Measurements from ENCODE around the gene MAP2K5.

Gene MAP2K5

GRCh38 chr15:67784090-67784781, 241.7 kb downstream of the MAP2K5 start:
- no peak for DNase-seq (ENCODE audit: low spot score)

GRCh38 chr15:67784856-67785430, 242.4 kb downstream of the MAP2K5 start:
- no peak for DNase-seq (ENCODE audit: low spot score)

- no peak for DNase-seq (ENCODE audit: low spot score)
These were observed 242.9 kb downstream of the MAP2K5 start for GRCh38 chr15:67785431-67785830.

GRCh38 chr15:67786646-67787045, 244.1 kb downstream of the MAP2K5 start:
- DNase-seq (ENCODE audit: low spot score), result no peak

- DNase-seq (ENCODE audit: low spot score), result no peak
These were observed 246.5 kb downstream of the MAP2K5 start for GRCh38 chr15:67788986-67789385.

- DNase-seq (ENCODE audit: low spot score), result no peak
These were observed 248.3 kb downstream of the MAP2K5 start for GRCh38 chr15:67790610-67791319.

GRCh38 chr15:67792250-67792942, 249.9 kb downstream of the MAP2K5 start:
- no peak for DNase-seq (ENCODE audit: low spot score)

- no peak for DNase-seq (ENCODE audit: low spot score)
These were observed 252.5 kb downstream of the MAP2K5 start for GRCh38 chr15:67794832-67795574.

- DNase-seq (ENCODE audit: low spot score), result no peak
These were observed 254.0 kb downstream of the MAP2K5 start for GRCh38 chr15:67796196-67797127.

GRCh38 chr15:67799801-67800205, 257.3 kb downstream of the MAP2K5 start:
- DNase-seq (ENCODE audit: low spot score), result no peak

GRCh38 chr15:67801142-67801541, 258.6 kb downstream of the MAP2K5 start:
- DNase-seq (ENCODE audit: low spot score), result no peak

- DNase-seq (ENCODE audit: low spot score), result no peak
These were observed 259.7 kb downstream of the MAP2K5 start for GRCh38 chr15:67801926-67802914.

- DNase-seq (ENCODE audit: low spot score), result no peak
These were observed 260.8 kb downstream of the MAP2K5 start for GRCh38 chr15:67803299-67803698.

- no peak for DNase-seq (ENCODE audit: low spot score)
These were observed 261.7 kb downstream of the MAP2K5 start for GRCh38 chr15:67803996-67804843.

GRCh38 chr15:67805008-67805665, 262.6 kb downstream of the MAP2K5 start:
- DNase-seq (ENCODE audit: low spot score), result no peak

GRCh38 chr15:67805666-67806516, 263.4 kb downstream of the MAP2K5 start:
- no peak for DNase-seq (ENCODE audit: low spot score)

GRCh38 chr15:67806536-67806935, 264.0 kb downstream of the MAP2K5 start:
- no peak for DNase-seq (ENCODE audit: low spot score)

All from activated CD4-positive, alpha-beta T cell treated with anti-CD3 and anti-CD28 coated beads, Interleukin-2, Interleukin-4, amounts not matched to agents 100 ng/mL and 50 ng/mL, durations not matched to agents 16 hours and 8 hours (primary cell).